Panc1 (cell line): ENCODE results near the gene TXK. TPM values are rescaled to one million over a fixed set of nuclear protein-coding genes. Genes with fewer than 3 reads are reported as not detected.

ENCODE experiments used
- ATAC-seq: fragments of 200-7000 bp; cut with Tn5 transposase; 2 replicates; pipeline ENCODE4 v1.9.1; 2020; ENCODE audit warnings: mild to moderate bottlenecking, moderate library complexity
- BruUV-seq: library from RNA; stranded (reverse); fragments of 400-500 nt; replicated peaks from 2 replicates; lab custom pipeline; 2021; lab: Mats Ljungman, UMichigan
- CTCF ChIA-PET: fragments of 300-600 bp; sonication (Branson Sonifier 250); formaldehyde crosslinking; loops from one replicate; lab custom pipeline; 2022; ENCODE audit warnings: antibody characterized with exemption; lab: Charles Lee
- POLR2A ChIA-PET: fragments of 300-600 bp; sonication (Branson Sonifier 250); formaldehyde crosslinking; loops from one replicate; lab custom pipeline; 2022; ENCODE audit warnings: antibody characterized with exemption; lab: Charles Lee
- DNase-seq: peaks from one replicate; pipeline ENCODE4 v3.0.0-alpha.2; 2010; ENCODE audit warnings: low read depth, low spot score
- H3K27ac ChIP-seq: 2 replicates; pipeline ENCODE4 v1.5.1; 2011; ENCODE audit warnings: mild to moderate bottlenecking, low read length, inconsistent platforms
- H3K27me3 ChIP-seq: fragments of 200-500 bp; sonication (Bioruptor generic); 2 replicates; pipeline ENCODE4 v1.6.0; 2014; ENCODE audit warnings: low read length, inconsistent platforms; ENCODE audit not compliant: control insufficient read depth, insufficient read depth
- H3K36me3 ChIP-seq: fragments of 200-500 bp; sonication (Bioruptor generic); 2 replicates; pipeline ENCODE4 v1.5.1; 2014; ENCODE audit warnings: inconsistent platforms, mild to moderate bottlenecking, low read length, moderate library complexity; ENCODE audit not compliant: control insufficient read depth, insufficient read depth
- H3K4me1 ChIP-seq: 2 replicates; pipeline ENCODE4 v1.5.1; 2011; ENCODE audit warnings: inconsistent platforms, mild to moderate bottlenecking, low read length, moderate library complexity; ENCODE audit not compliant: control insufficient read depth, insufficient read depth
- H3K4me3 ChIP-seq, 2 experiments: 2 replicates each; pipeline ENCODE4 v1.5.1; 2011 to 2012; ENCODE audit warnings: low read depth in 2 of 2, low read length in 2 of 2, mild to moderate bottlenecking in 2 of 2, inconsistent platforms in 1 of 2, moderate library complexity in 1 of 2
- H3K9me3 ChIP-seq: fragments of 200-500 bp; sonication (Bioruptor generic); 2 replicates; pipeline ENCODE4 v1.5.1; 2014; ENCODE audit warnings: low read depth, mild to moderate bottlenecking, inconsistent platforms, low read length, moderate library complexity; ENCODE audit not compliant: control insufficient read depth, insufficient read depth
- CTCF ChIP-seq: fragments of 450-650 bp; IDR thresholded peaks from 2 replicates; pipeline ENCODE4 v1.5.1; 2017; ENCODE audit warnings: mild to moderate bottlenecking
- POLR2AphosphoS5 ChIP-seq: IDR thresholded peaks from 2 replicates; pipeline ENCODE4 v1.6.1; 2012; ENCODE audit warnings: mild to moderate bottlenecking, low read depth, low read length, moderate library complexity
- REST ChIP-seq, 2 experiments: IDR thresholded peaks; 2 replicates each; pipeline ENCODE4 v1.6.1; 2011 to 2012; ENCODE audit warnings: low read depth in 2 of 2, control low read depth in 1 of 2, low read length in 1 of 2, mild to moderate bottlenecking in 1 of 2, moderate library complexity in 1 of 2; ENCODE audit not compliant: insufficient read depth in 1 of 2
- SIN3A ChIP-seq: IDR thresholded peaks from 2 replicates; pipeline ENCODE4 v1.6.1; 2012; ENCODE audit warnings: low read depth, mild to moderate bottlenecking, low read length, moderate library complexity, borderline replicate concordance; ENCODE audit not compliant: insufficient read depth
- TCF7L2 ChIP-seq: IDR thresholded peaks from 2 replicates; pipeline ENCODE4 v1.6.1; 2011; ENCODE audit warnings: mild to moderate bottlenecking, low read depth, low read length, inconsistent platforms
- in situ Hi-C: cut with HindIII; loops from 2 replicates; pipeline ENCODE4 v1.10.0; 2016; ENCODE audit warnings: low sequenced_read_pairs, low pct_unique_long_range_greater_than_20kb
- intact Hi-C: fragments of 100-400 bp; cut with micrococcal nuclease; formaldehyde crosslinking; loops from one replicate; pipeline ENCODE4 v1.10.0; 2022; ENCODE audit not compliant: unreplicated experiment
- total RNA-seq: library from RNA; stranded (reverse); gene quantifications from one replicate; pipeline ENCODE4 v1.2.1, GENCODE V29; 2021; ENCODE audit not compliant: unreplicated experiment

Gene TXK
- total RNA-seq, 1 experiment from 2014 or later = 0.26 TPM

- DNase-seq (no peak), ATAC-seq (no peak)
- in situ Hi-C loops = no loop called here
- TF ChIP-seq SIN3A (no peak), POLR2AphosphoS5 (no peak), CTCF (no peak), REST (IDR thresholded peaks at IDR 0.05; ENCODE audit: insufficient read depth in 1 of 2, low read depth in 2 of 2, low read length in 1 of 2) (no peak), TCF7L2 (no peak)
- POLR2A ChIA-PET = no interaction called here
- Histone ChIP-seq H3K9me3 (no peaks in the 10 kb centered on the region), H3K4me1 (no peaks in the 10 kb centered on the region), H3K4me3 (no peak overlapping the region), H3K36me3 (no peaks in the 10 kb centered on the region), H3K27ac (no peak overlapping the region), H3K27me3 (no peaks in the 10 kb centered on the region)
- intact Hi-C loops = no loop called here
- CTCF ChIA-PET = no interaction called here
- BruUV-seq = no TSS peak
These were observed 89.8 kb downstream of the TXK start for GRCh38 chr4:48044298-48044697.

GRCh38 chr4:48043504-48043903 lies 90.5 kb downstream of the TXK start:
- DNase-seq (no peak), ATAC-seq (no peak)
- ChIA-PET POLR2A (no interaction called here), CTCF (no interaction called here)
- TF ChIP-seq SIN3A = no peak
- no peak for TF ChIP-seq REST (IDR thresholded peaks at IDR 0.05; ENCODE audit: insufficient read depth in 1 of 2, low read depth in 2 of 2, low read length in 1 of 2)
- TF ChIP-seq CTCF = no peak
- no peak for TF ChIP-seq POLR2AphosphoS5
- TF ChIP-seq TCF7L2 = no peak
- BruUV-seq = no TSS peak
- intact Hi-C loops = no loop called here
- H3K4me1 ChIP-seq = no peaks in the 10 kb centered on the region
- H3K27ac ChIP-seq = no peak overlapping the region
- no peak overlapping the region for H3K4me3 ChIP-seq
- H3K36me3 ChIP-seq = no peaks in the 10 kb centered on the region
- in situ Hi-C loops = no loop called here
- H3K27me3 ChIP-seq = no peaks in the 10 kb centered on the region
- H3K9me3 ChIP-seq = no peaks in the 10 kb centered on the region
